GM12891 (cell line): ENCODE data around the gene GLRX3.
"Not testable (repeated sequence)": the region's sequence is repeated elsewhere in the genome, so short reads cannot be mapped to it uniquely, and the experiment has no call there.

Source experiments
- POLR2A ChIP-seq: IDR thresholded peaks from 2 replicates; pipeline ENCODE4 v1.6.1; 2011; ENCODE audit warnings: low read depth, low read length, control low read depth
- POLR2AphosphoS5 ChIP-seq: IDR thresholded peaks from 2 replicates; pipeline ENCODE4 v1.6.1; 2011; ENCODE audit warnings: low read depth, low read length, control low read depth
- POU2F2 ChIP-seq: IDR thresholded peaks from 2 replicates; pipeline ENCODE4 v1.6.1; 2011; ENCODE audit warnings: low read depth, mild to moderate bottlenecking, control low read depth, low read length, moderate library complexity
- TAF1 ChIP-seq: IDR thresholded peaks from 2 replicates; pipeline ENCODE4 v1.6.1; 2011; ENCODE audit warnings: low read depth, low read length, control low read depth

- not testable (repeated sequence) for TF ChIP-seq POLR2A, POLR2AphosphoS5, POU2F2, TAF1
These were observed 28.0 kb upstream of the GLRX3 start for GRCh38 chr10:130108146-130108545.
